ENCODE measurements around the gene S100B. TPM values are rescaled to one million over a fixed set of nuclear protein-coding genes. Genes with fewer than 3 reads are reported as not detected.
A peak's percentile ranks its signal among the peaks of the same experiment; 100 is the strongest.

The S100B gene
- total and polyA plus RNA-seq, 2 donors: 36.5 to 46.3 TPM

DNA sequence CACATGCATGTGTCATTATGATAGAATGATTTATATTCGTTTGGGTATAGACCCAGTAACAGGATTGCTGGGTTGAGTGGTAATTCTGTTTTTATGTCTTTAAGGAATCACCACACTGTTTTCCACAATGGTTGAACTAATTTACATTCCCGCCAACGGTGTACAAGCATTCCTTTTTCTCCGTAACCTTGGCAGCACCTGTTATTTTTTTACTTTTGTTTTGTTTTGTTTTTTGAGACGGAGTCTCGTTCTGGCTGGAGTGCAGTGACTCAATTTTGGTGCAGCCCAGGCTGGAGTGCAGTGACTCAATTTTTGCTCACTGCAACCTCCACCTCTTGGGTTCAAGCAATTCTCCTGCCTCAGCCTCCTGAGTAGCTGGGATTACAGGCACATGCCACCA lies 8.5 kb upstream of the S100B start:
- DNase-seq (ENCODE audit: low read depth in 6 of 9, low spot score in 9 of 9): no peak
- Histone ChIP-seq H3K27me3 (ENCODE audit: control insufficient read depth in 2 of 2, insufficient read depth in 1 of 2, low read length in 1 of 2) (no peaks in the 10 kb centered on the region), H3K9me3 (ENCODE audit: control insufficient read depth in 2 of 2, insufficient read depth in 1 of 2, low read length in 1 of 2) (peaks cover 2 to 9% of the 10 kb centered on the region in 2 donors), H3K4me3 (ENCODE audit: low read length in 2 of 2) (no peak overlapping the region), H3K36me3 (ENCODE audit: control insufficient read depth in 2 of 2, insufficient read depth in 2 of 2, low read length in 1 of 2) (no peaks in the 10 kb centered on the region), H3K27ac (ENCODE audit: low read depth in 1 of 2, low read length in 1 of 2) (no peak overlapping the region), H3K4me1 (ENCODE audit: control insufficient read depth in 2 of 2, insufficient read depth in 2 of 2, low read length in 2 of 2) (no peaks in the 10 kb centered on the region)
- 95% methylated on average over 6 of the region's 6 CpGs for WGBS

DNA sequence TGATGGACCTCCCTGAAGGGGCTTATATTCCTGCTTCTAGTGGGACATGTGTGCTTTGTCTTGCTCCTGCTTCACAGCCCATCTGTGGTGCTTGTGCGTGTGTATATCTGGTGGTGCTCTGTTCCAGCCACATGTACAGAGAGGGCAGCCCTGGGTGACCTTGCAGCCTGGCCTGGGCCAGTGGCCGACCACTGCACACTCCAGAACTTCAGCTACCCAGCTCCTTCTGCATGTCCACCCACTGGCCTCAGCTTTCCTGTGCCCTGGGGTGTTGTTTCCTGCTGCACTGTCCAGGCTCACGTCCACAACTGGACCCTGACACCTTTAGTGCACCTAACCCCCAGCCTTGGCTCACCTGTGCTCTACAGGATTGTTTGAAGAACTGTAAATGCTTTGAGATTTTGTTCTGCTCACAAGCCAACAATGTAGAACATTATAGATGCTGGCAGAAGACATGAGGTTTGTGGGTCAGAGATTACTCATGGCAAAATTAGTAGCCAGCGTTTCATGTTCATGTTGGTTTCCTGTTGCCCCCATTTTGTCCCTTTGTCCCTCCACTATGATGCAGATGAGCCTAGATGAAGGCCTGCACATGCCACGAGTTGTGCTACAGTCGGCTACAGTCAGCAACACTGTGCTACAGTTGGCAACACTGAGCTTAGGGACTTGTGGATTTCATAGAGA lies 5.3 kb upstream of the S100B start:
- Histone ChIP-seq H3K4me1 (ENCODE audit: control insufficient read depth in 2 of 2, insufficient read depth in 2 of 2, low read length in 2 of 2) (peaks cover 13 to 18% of the 10 kb centered on the region in 2 donors), H3K4me3 (ENCODE audit: low read length in 2 of 2) (no peak overlapping the region), H3K27me3 (ENCODE audit: control insufficient read depth in 2 of 2, insufficient read depth in 1 of 2, low read length in 1 of 2) (no peaks in the 10 kb centered on the region), H3K36me3 (ENCODE audit: control insufficient read depth in 2 of 2, insufficient read depth in 2 of 2, low read length in 1 of 2) (no peaks in the 10 kb centered on the region), H3K9me3 (ENCODE audit: control insufficient read depth in 2 of 2, insufficient read depth in 1 of 2, low read length in 1 of 2) (peaks cover 2 to 15% of the 10 kb centered on the region in 2 donors), H3K27ac (ENCODE audit: low read depth in 1 of 2, low read length in 1 of 2) (no peak overlapping the region)
- DNase-seq (ENCODE audit: low read depth in 6 of 9, low spot score in 9 of 9): no peak
- whole genome bisulfite sequencing: 94% methylated on average over 6 of the region's 6 CpGs

GRCh38 chr21:46608672-46609111 lies 3.8 kb upstream of the S100B start:
- DNase-seq (ENCODE audit: low read depth in 6 of 9, low spot score in 9 of 9): no peak
- H3K4me1 ChIP-seq (ENCODE audit: control insufficient read depth in 2 of 2, insufficient read depth in 2 of 2, low read length in 2 of 2): peaks cover 16 to 24% of the 10 kb centered on the region in 2 donors
- H3K4me3 ChIP-seq (ENCODE audit: low read length in 2 of 2): no peak overlapping the region
- no peak overlapping the region for H3K27ac ChIP-seq (ENCODE audit: low read depth in 1 of 2, low read length in 1 of 2)
- WGBS: 95% methylated on average over 3 of the region's 3 CpGs
- H3K9me3 ChIP-seq (ENCODE audit: control insufficient read depth in 2 of 2, insufficient read depth in 1 of 2, low read length in 1 of 2): peaks cover 2 to 15% of the 10 kb centered on the region in 2 donors
- no peaks in the 10 kb centered on the region for H3K27me3 ChIP-seq (ENCODE audit: control insufficient read depth in 2 of 2, insufficient read depth in 1 of 2, low read length in 1 of 2)
- H3K36me3 ChIP-seq (ENCODE audit: control insufficient read depth in 2 of 2, insufficient read depth in 2 of 2, low read length in 1 of 2): no peaks in the 10 kb centered on the region

DNA sequence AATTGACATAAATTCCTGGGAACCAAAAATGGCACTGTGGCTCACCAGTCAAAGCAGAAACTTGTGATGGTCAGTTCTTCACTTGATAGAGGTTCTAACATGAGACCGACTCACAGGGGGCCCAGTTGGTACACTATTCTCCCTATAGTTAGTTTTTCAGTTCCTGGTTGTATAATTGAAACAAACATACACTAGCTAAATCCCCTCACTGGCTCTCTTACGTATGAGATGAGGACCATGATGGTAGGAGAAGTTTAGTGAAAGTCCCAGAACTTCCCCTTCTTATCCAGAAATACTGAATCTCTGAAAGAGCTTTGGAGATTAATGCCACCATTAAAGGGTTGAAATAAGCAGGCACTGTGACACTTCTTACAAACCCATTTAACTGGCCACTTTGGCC lies 2.8 kb upstream of the S100B start:
- Histone ChIP-seq H3K27ac (ENCODE audit: low read depth in 1 of 2, low read length in 1 of 2) (no peak overlapping the region), H3K36me3 (ENCODE audit: control insufficient read depth in 2 of 2, insufficient read depth in 2 of 2, low read length in 1 of 2) (no peaks in the 10 kb centered on the region), H3K4me3 (ENCODE audit: low read length in 2 of 2) (no peak overlapping the region), H3K9me3 (ENCODE audit: control insufficient read depth in 2 of 2, insufficient read depth in 1 of 2, low read length in 1 of 2) (peaks cover 2 to 15% of the 10 kb centered on the region in 2 donors), H3K27me3 (ENCODE audit: control insufficient read depth in 2 of 2, insufficient read depth in 1 of 2, low read length in 1 of 2) (no peaks in the 10 kb centered on the region), H3K4me1 (ENCODE audit: control insufficient read depth in 2 of 2, insufficient read depth in 2 of 2, low read length in 2 of 2) (peaks cover 16 to 24% of the 10 kb centered on the region in 2 donors)
- DNase-seq (ENCODE audit: low read depth in 6 of 9, low spot score in 9 of 9): no peak
- 95% methylated on average over 2 of the region's 2 CpGs for WGBS

DNA sequence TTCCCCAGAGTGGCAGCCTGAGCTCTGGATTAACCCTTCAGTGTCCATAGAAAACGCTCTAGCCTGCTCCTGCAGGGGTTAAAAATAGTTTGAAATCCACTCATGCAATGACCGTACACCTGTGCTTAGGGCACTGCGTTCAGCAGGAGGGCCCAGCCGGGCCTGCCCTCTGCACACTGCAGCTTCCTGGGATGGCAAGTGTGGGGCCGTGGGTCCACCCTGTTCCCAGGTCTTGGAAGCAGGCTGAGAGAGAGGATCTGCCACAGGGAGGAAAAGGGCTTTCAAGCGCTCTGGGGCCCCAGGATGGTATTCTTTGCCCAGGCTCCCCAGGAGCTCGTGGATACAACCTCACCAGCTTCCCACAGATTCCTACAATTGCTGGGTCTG lies 1.5 kb upstream of the S100B start:
- Histone ChIP-seq H3K27me3 (ENCODE audit: control insufficient read depth in 2 of 2, insufficient read depth in 1 of 2, low read length in 1 of 2) (no peaks in the 10 kb centered on the region), H3K27ac (ENCODE audit: low read depth in 1 of 2, low read length in 1 of 2) (peak overlapping the region; percentile 51 to 58), H3K4me3 (ENCODE audit: low read length in 2 of 2) (no peak overlapping the region), H3K4me1 (ENCODE audit: control insufficient read depth in 2 of 2, insufficient read depth in 2 of 2, low read length in 2 of 2) (peaks cover 16 to 24% of the 10 kb centered on the region in 2 donors), H3K9me3 (ENCODE audit: control insufficient read depth in 2 of 2, insufficient read depth in 1 of 2, low read length in 1 of 2) (peaks cover 2 to 15% of the 10 kb centered on the region in 2 donors), H3K36me3 (ENCODE audit: control insufficient read depth in 2 of 2, insufficient read depth in 2 of 2, low read length in 1 of 2) (no peaks in the 10 kb centered on the region)
- WGBS: 42% methylated on average over 7 of the region's 7 CpGs
- no peak for DNase-seq (ENCODE audit: low read depth in 6 of 9, low spot score in 9 of 9)

DNA sequence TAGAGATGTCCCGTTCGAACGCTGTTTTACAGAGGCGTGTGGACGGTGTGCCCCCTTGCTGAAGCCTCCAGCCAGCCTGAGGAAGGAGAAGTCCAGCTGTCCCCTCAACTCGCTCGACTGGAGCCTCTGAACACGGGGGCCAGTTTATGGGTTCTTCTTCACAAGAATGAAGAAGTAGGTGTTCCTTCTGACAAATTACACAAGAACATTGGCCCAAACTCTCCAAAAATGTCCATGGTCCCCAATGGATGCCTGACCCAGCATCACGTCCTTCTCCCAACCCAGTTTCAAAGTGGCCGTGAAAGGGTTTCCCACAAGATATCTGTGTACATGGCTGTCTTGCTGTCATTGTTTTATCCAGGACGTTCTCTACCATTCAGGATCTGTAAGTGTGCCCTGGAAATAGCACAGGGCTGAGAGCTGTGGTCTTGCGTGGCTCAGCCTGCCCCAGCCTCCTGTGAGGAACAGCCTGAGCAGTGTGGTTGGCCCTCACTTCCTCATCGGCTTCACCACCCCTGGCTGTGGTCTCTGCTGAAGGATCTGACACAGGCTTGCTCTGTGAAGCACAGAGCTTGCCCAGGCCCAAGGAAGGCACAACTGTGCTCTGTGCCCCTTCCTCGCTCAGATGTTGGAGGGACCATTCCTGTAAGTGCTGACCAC lies 1.0 kb upstream of the S100B start:
- 57% methylated on average over 14 of the region's 14 CpGs for WGBS
- DNase-seq (ENCODE audit: low read depth in 6 of 9, low spot score in 9 of 9): peak in 5 of 9 donors; percentile 29 to 64 (median 38)
- Histone ChIP-seq H3K4me3 (ENCODE audit: low read length in 2 of 2) (no peak overlapping the region), H3K9me3 (ENCODE audit: control insufficient read depth in 2 of 2, insufficient read depth in 1 of 2, low read length in 1 of 2) (peaks cover 2 to 15% of the 10 kb centered on the region in 2 donors), H3K36me3 (ENCODE audit: control insufficient read depth in 2 of 2, insufficient read depth in 2 of 2, low read length in 1 of 2) (no peaks in the 10 kb centered on the region), H3K27me3 (ENCODE audit: control insufficient read depth in 2 of 2, insufficient read depth in 1 of 2, low read length in 1 of 2) (no peaks in the 10 kb centered on the region), H3K4me1 (ENCODE audit: control insufficient read depth in 2 of 2, insufficient read depth in 2 of 2, low read length in 2 of 2) (peaks cover 16 to 24% of the 10 kb centered on the region in 2 donors), H3K27ac (ENCODE audit: low read depth in 1 of 2, low read length in 1 of 2) (peak overlapping the region; percentile 33 to 51)

GRCh38 chr21:46604329-46604974 lies 430 bp downstream of the S100B start:
- H3K4me3 ChIP-seq (ENCODE audit: low read length in 2 of 2): no peak overlapping the region
- H3K9me3 ChIP-seq (ENCODE audit: control insufficient read depth in 2 of 2, insufficient read depth in 1 of 2, low read length in 1 of 2): peaks cover 0 to 6% of the 10 kb centered on the region in 2 donors
- H3K27ac ChIP-seq (ENCODE audit: low read depth in 1 of 2, low read length in 1 of 2): no peak overlapping the region
- no peaks in the 10 kb centered on the region for H3K36me3 ChIP-seq (ENCODE audit: control insufficient read depth in 2 of 2, insufficient read depth in 2 of 2, low read length in 1 of 2)
- WGBS: 96% methylated on average over 9 of the region's 9 CpGs
- H3K27me3 ChIP-seq (ENCODE audit: control insufficient read depth in 2 of 2, insufficient read depth in 1 of 2, low read length in 1 of 2): no peaks in the 10 kb centered on the region
- peaks cover 16 to 24% of the 10 kb centered on the region in 2 donors for H3K4me1 ChIP-seq (ENCODE audit: control insufficient read depth in 2 of 2, insufficient read depth in 2 of 2, low read length in 2 of 2)
- DNase-seq (ENCODE audit: low read depth in 6 of 9, low spot score in 9 of 9): no peak

GRCh38 chr21:46603228-46603627 lies 1.7 kb downstream of the S100B start:
- Histone ChIP-seq H3K4me3 (ENCODE audit: low read length in 2 of 2) (no peak overlapping the region), H3K27me3 (ENCODE audit: control insufficient read depth in 2 of 2, insufficient read depth in 1 of 2, low read length in 1 of 2) (no peaks in the 10 kb centered on the region), H3K4me1 (ENCODE audit: control insufficient read depth in 2 of 2, insufficient read depth in 2 of 2, low read length in 2 of 2) (peaks cover 16 to 32% of the 10 kb centered on the region in 2 donors), H3K9me3 (ENCODE audit: control insufficient read depth in 2 of 2, insufficient read depth in 1 of 2, low read length in 1 of 2) (peaks cover 0 to 6% of the 10 kb centered on the region in 2 donors), H3K27ac (ENCODE audit: low read depth in 1 of 2, low read length in 1 of 2) (no peak overlapping the region), H3K36me3 (ENCODE audit: control insufficient read depth in 2 of 2, insufficient read depth in 2 of 2, low read length in 1 of 2) (no peaks in the 10 kb centered on the region)
- WGBS: 77% methylated on average over 9 of the region's 9 CpGs
- no peak for DNase-seq (ENCODE audit: low read depth in 6 of 9, low spot score in 9 of 9)

GRCh38 chr21:46600978-46601377 lies 3.9 kb downstream of the S100B start:
- Histone ChIP-seq H3K27me3 (ENCODE audit: control insufficient read depth in 2 of 2, insufficient read depth in 1 of 2, low read length in 1 of 2) (no peaks in the 10 kb centered on the region), H3K36me3 (ENCODE audit: control insufficient read depth in 2 of 2, insufficient read depth in 2 of 2, low read length in 1 of 2) (no peaks in the 10 kb centered on the region), H3K4me1 (ENCODE audit: control insufficient read depth in 2 of 2, insufficient read depth in 2 of 2, low read length in 2 of 2) (peaks cover 11 to 24% of the 10 kb centered on the region in 2 donors), H3K27ac (ENCODE audit: low read depth in 1 of 2, low read length in 1 of 2) (no peak overlapping the region), H3K9me3 (ENCODE audit: control insufficient read depth in 2 of 2, insufficient read depth in 1 of 2, low read length in 1 of 2) (peaks cover 0 to 6% of the 10 kb centered on the region in 2 donors), H3K4me3 (ENCODE audit: low read length in 2 of 2) (no peak overlapping the region)
- no peak for DNase-seq (ENCODE audit: low read depth in 6 of 9, low spot score in 9 of 9)
- 86% methylated on average over 9 of the region's 9 CpGs for WGBS
